ENCODE measurements around the gene CAPN13.

- TF ChIP-seq POLR2AphosphoS5 (IDR thresholded peaks at IDR 0.05; ENCODE audit: low read depth, low read length) = no peak
- TF ChIP-seq TAF1 (IDR thresholded peaks at IDR 0.05; ENCODE audit: borderline replicate concordance, insufficient read depth, low read length) = no peak
- TF ChIP-seq, protein P1, sequence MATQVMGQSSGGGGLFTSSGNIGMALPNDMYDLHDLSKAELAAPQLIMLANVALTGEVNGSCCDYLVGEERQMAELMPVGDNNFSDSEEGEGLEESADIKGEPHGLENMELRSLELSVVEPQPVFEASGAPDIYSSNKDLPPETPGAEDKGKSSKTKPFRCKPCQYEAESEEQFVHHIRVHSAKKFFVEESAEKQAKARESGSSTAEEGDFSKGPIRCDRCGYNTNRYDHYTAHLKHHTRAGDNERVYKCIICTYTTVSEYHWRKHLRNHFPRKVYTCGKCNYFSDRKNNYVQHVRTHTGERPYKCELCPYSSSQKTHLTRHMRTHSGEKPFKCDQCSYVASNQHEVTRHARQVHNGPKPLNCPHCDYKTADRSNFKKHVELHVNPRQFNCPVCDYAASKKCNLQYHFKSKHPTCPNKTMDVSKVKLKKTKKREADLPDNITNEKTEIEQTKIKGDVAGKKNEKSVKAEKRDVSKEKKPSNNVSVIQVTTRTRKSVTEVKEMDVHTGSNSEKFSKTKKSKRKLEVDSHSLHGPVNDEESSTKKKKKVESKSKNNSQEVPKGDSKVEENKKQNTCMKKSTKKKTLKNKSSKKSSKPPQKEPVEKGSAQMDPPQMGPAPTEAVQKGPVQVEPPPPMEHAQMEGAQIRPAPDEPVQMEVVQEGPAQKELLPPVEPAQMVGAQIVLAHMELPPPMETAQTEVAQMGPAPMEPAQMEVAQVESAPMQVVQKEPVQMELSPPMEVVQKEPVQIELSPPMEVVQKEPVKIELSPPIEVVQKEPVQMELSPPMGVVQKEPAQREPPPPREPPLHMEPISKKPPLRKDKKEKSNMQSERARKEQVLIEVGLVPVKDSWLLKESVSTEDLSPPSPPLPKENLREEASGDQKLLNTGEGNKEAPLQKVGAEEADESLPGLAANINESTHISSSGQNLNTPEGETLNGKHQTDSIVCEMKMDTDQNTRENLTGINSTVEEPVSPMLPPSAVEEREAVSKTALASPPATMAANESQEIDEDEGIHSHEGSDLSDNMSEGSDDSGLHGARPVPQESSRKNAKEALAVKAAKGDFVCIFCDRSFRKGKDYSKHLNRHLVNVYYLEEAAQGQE (IDR thresholded peaks at IDR 0.05; ENCODE audit: insufficient read depth in 1 of 2, low read depth in 2 of 2, low read length in 2 of 2) = no peak
- no peak for TF ChIP-seq FOXP2 (optimal IDR thresholded peaks at IDR 0.05; ENCODE audit: borderline replicate concordance, extremely low read depth, extremely low read length, insufficient read depth)
- TF ChIP-seq SIN3A (IDR thresholded peaks at IDR 0.05; ENCODE audit: borderline replicate concordance, insufficient read depth, low read length) = no peak
Measured at GRCh38 chr2:30678410-30679137, 128.7 kb downstream of the CAPN13 start.

Measured in PFSK-1 (cell line).